H1 (cell line): Measurements from ENCODE around the gene INPP4B. TPM values are rescaled to one million over a fixed set of nuclear protein-coding genes. Genes with fewer than 3 reads are reported as not detected.

Experiments
- CTCF ChIA-PET: fragments of 300-600 bp; sonication (Branson Sonifier 250); formaldehyde crosslinking; loops from one replicate; lab custom pipeline; 2021; ENCODE audit not compliant: partially characterized antibody; lab: Charles Lee
- POLR2A ChIA-PET: fragments of 300-600 bp; sonication (Branson Sonifier 250); formaldehyde crosslinking; loops from one replicate; lab custom pipeline; 2021; ENCODE audit warnings: inconsistent platforms; ENCODE audit not compliant: partially characterized antibody; lab: Charles Lee
- DNase-seq, 2 experiments: peaks; one replicate each; pipeline versions ENCODE4 v3.0.0 to v3.0.0-alpha.2; 2010 to 2022; ENCODE audit warnings: low spot score in 2 of 2, low read depth in 1 of 2, mixed read lengths in 1 of 2
- FAIRE-seq: peaks from 2 replicates; lab custom pipeline; 2011; peaks lifted over from hg19 to GRCh38; lab: Jason Lieb, UNC
- H2AFZ ChIP-seq: 2 replicates; pipeline ENCODE4 v1.8.1; 2012; ENCODE audit warnings: low read length, inconsistent platforms
- H2AK5ac ChIP-seq: 2 replicates; pipeline ENCODE4 v1.6.1; 2013; ENCODE audit warnings: low read depth, low read length
- H2BK120ac ChIP-seq: replicated peaks from 2 replicates; pipeline ENCODE3; 2013; ENCODE audit warnings: low read depth, low read length, inconsistent platforms
- H2BK12ac ChIP-seq: 2 replicates; pipeline ENCODE4 v1.6.1; 2013; ENCODE audit warnings: low read depth, low read length
- H2BK15ac ChIP-seq: 2 replicates; pipeline ENCODE4 v1.6.1; 2013; ENCODE audit warnings: low read length
- H2BK20ac ChIP-seq: 2 replicates; pipeline ENCODE4 v1.6.1; 2013; ENCODE audit warnings: low read length
- H2BK5ac ChIP-seq: 2 replicates; pipeline ENCODE4 v1.6.1; 2013; ENCODE audit warnings: low read depth, low read length
- H3K14ac ChIP-seq: 2 replicates; pipeline ENCODE4 v1.6.1; 2013; ENCODE audit warnings: inconsistent platforms; ENCODE audit not compliant: insufficient read length
- H3K18ac ChIP-seq: 2 replicates; pipeline ENCODE4 v1.6.1; 2013; ENCODE audit warnings: low read length; ENCODE audit errors: extremely low read depth
- H3K23ac ChIP-seq: 2 replicates; pipeline ENCODE4 v1.6.1; 2013; ENCODE audit warnings: inconsistent platforms; ENCODE audit not compliant: insufficient read length
- H3K23me2 ChIP-seq: 2 replicates; pipeline ENCODE4 v1.6.1; 2013; ENCODE audit warnings: low read depth, low read length
- H3K27ac ChIP-seq: 2 replicates; pipeline ENCODE4 v1.6.1; 2011; ENCODE audit warnings: low read depth, low read length, inconsistent platforms
- H3K27me3 ChIP-seq, 4 experiments: replicated peaks in 1 of 4; 1 replicate in 1 of 4; 2 replicates in 3 of 4; pipeline versions ENCODE4 v1.6.1 to v1.8.1; 2011 to 2013; ENCODE audit warnings: low read length in 3 of 4, mild to moderate bottlenecking in 3 of 4, inconsistent platforms in 2 of 4, mixed read lengths in 2 of 4, moderate library complexity in 1 of 4; ENCODE audit not compliant: control insufficient read depth in 3 of 4, insufficient read depth in 3 of 4; ENCODE audit errors: extremely low read depth in 1 of 4
- H3K36me3 ChIP-seq, 4 experiments: 2 replicates each; pipeline versions ENCODE4 v1.6.1 to v1.8.1; 2011 to 2013; ENCODE audit warnings: mild to moderate bottlenecking in 4 of 4, low read length in 3 of 4, moderate library complexity in 2 of 4, control low read depth in 1 of 4, inconsistent platforms in 1 of 4; ENCODE audit not compliant: insufficient read depth in 4 of 4, control insufficient read depth in 2 of 4
- H3K4ac ChIP-seq: replicated peaks from 2 replicates; pipeline ENCODE3; 2013; ENCODE audit warnings: low read length, low read depth, mixed read lengths, inconsistent platforms; ENCODE audit not compliant: insufficient read length
- H3K4me1 ChIP-seq, 4 experiments: replicated peaks in 1 of 4; 1 replicate in 1 of 4; 2 replicates in 3 of 4; pipeline versions ENCODE4 v1.6.1 to v1.8.1; 2011 to 2013; ENCODE audit warnings: low read length in 3 of 4, inconsistent platforms in 2 of 4, mixed read lengths in 1 of 4; ENCODE audit not compliant: insufficient read depth in 4 of 4, control insufficient read depth in 3 of 4
- H3K4me2 ChIP-seq, 2 experiments: 2 replicates each; pipeline versions ENCODE4 v1.6.1 to v1.8.1; 2011 to 2013; ENCODE audit warnings: low read depth in 2 of 2, low read length in 2 of 2, control low read depth in 1 of 2, inconsistent platforms in 1 of 2, mild to moderate bottlenecking in 1 of 2; ENCODE audit not compliant: insufficient read depth in 1 of 2
- H3K4me3 ChIP-seq, 4 experiments: fragments of 200-600, 300-600 bp in 1 of 4; sonication (generic), shearing (Covaris generic), sonication (Bioruptor Twin) in 1 of 4; 2 replicates each; pipeline versions ENCODE4 v1.5.1 to v1.8.1; 2011 to 2016; ENCODE audit warnings: low read length in 4 of 4, low read depth in 3 of 4, control low read depth in 2 of 4, inconsistent platforms in 2 of 4, mild to moderate bottlenecking in 2 of 4, mixed read lengths in 1 of 4, moderate library complexity in 1 of 4; ENCODE audit not compliant: insufficient read depth in 2 of 4; ENCODE audit errors: extremely low read depth in 1 of 4
- H3K56ac ChIP-seq: replicated peaks from 2 replicates; pipeline ENCODE3; 2013; ENCODE audit warnings: low read depth, mild to moderate bottlenecking, mixed read lengths, low read length, inconsistent platforms; ENCODE audit not compliant: insufficient read length
- H3K79me1 ChIP-seq: 2 replicates; pipeline ENCODE4 v1.6.1; 2013; ENCODE audit warnings: low read depth, low read length, control low read depth
- H3K79me2 ChIP-seq, 2 experiments: 2 replicates each; pipeline versions ENCODE4 v1.6.1 to v1.8.1; 2012 to 2013; ENCODE audit warnings: low read length in 2 of 2, mild to moderate bottlenecking in 2 of 2, inconsistent platforms in 1 of 2; ENCODE audit not compliant: insufficient read depth in 2 of 2, control insufficient read depth in 1 of 2
- H3K9ac ChIP-seq, 4 experiments: replicated peaks in 1 of 4; 1 replicate in 1 of 4; 2 replicates in 3 of 4; pipeline versions ENCODE4 v1.6.1 to v1.8.1; 2011 to 2013; ENCODE audit warnings: low read depth in 3 of 4, low read length in 3 of 4, control low read depth in 2 of 4, mild to moderate bottlenecking in 2 of 4, moderate library complexity in 2 of 4, inconsistent platforms in 1 of 4; ENCODE audit errors: extremely low read depth in 1 of 4
- H3K9me3 ChIP-seq, 2 experiments: 2 replicates each; pipeline versions ENCODE4 v1.6.1 to v1.8.1; 2012 to 2013; ENCODE audit warnings: mild to moderate bottlenecking in 2 of 2, moderate library complexity in 2 of 2, control low read depth in 1 of 2, inconsistent platforms in 1 of 2, low read depth in 1 of 2, low read length in 1 of 2, mixed read lengths in 1 of 2; ENCODE audit not compliant: insufficient read depth in 2 of 2
- H4K20me1 ChIP-seq, 2 experiments: replicated peaks in 1 of 2; 2 replicates each; pipeline versions ENCODE3 to v1.8.1; 2011 to 2013; ENCODE audit warnings: inconsistent platforms in 2 of 2, low read length in 2 of 2, mild to moderate bottlenecking in 1 of 2; ENCODE audit not compliant: insufficient read depth in 2 of 2, control insufficient read depth in 1 of 2
- H4K5ac ChIP-seq: 2 replicates; pipeline ENCODE4 v1.6.1; 2013; ENCODE audit warnings: low read length, low read depth, mixed read lengths, inconsistent platforms; ENCODE audit not compliant: insufficient read length
- H4K8ac ChIP-seq: 2 replicates; pipeline ENCODE4 v1.8.0; 2013; ENCODE audit warnings: mild to moderate bottlenecking, moderate library complexity, low read length, inconsistent platforms; ENCODE audit not compliant: insufficient read depth; ENCODE audit errors: extremely low read depth
- H4K91ac ChIP-seq: replicated peaks from 2 replicates; pipeline ENCODE3; 2013; ENCODE audit warnings: low read length, mixed read lengths, inconsistent platforms; ENCODE audit not compliant: insufficient read length
- EP300 ChIP-seq, 2 experiments: IDR thresholded peaks; 1 replicate in 1 of 2; 2 replicates in 1 of 2; pipeline ENCODE4 v1.6.1; 2011 to 2012; ENCODE audit warnings: low read depth in 2 of 2, low read length in 2 of 2, mild to moderate bottlenecking in 2 of 2, borderline replicate concordance in 1 of 2, inconsistent platforms in 1 of 2, moderate library complexity in 1 of 2
- RNF2 ChIP-seq: fragments of 200-900, 300-1000 bp; sonication (generic); IDR thresholded peaks from 2 replicates; pipeline ENCODE4 v1.7.1; 2016; ENCODE audit warnings: borderline replicate concordance, low read depth, mild to moderate bottlenecking, antibody characterized with exemption, low read length; ENCODE audit not compliant: poor library complexity, severe bottlenecking; ENCODE audit errors: missing control alignments
- WGBS, 2 experiments: shearing (Covaris generic) in 1 of 2; methylation state at CpG; one replicate each; pipeline versions ENCODE4 v1.1.6 to v1.1.7; 2013 to 2015; ENCODE audit warnings: low lambda C conversion rate in 2 of 2, mixed read lengths in 2 of 2, inconsistent platforms in 1 of 2, low coverage in 1 of 2, missing lambda C conversion rate in 1 of 2; ENCODE audit not compliant: insufficient replicate concordance in 2 of 2, insufficient coverage in 1 of 2, insufficient read length in 1 of 2; ENCODE audit errors: extremely low coverage in 1 of 2, missing lambda C conversion rate in 1 of 2; 5-methylcytosine and 5-hydroxymethylcytosine counted together
- polyA plus RNA-seq, 7 experiments: library from polyadenylated mRNA; depleted of rRNA in 3 of 7; stranded (reverse) in 5 of 7; unstranded in 2 of 7; fragments of >200 nt in 5 of 7; fragments of 200-250 nt in 2 of 7; gene quantifications; 1 replicate in 5 of 7; 2 replicates in 1 of 7; 4 replicates in 1 of 7; pipeline versions ENCODE4 v1.2.1 to v1.2.3, GENCODE V29; 2011 to 2013; ENCODE audit warnings: missing spikeins in 2 of 7, mixed read lengths in 2 of 7
- total RNA-seq: library from RNA; stranded (reverse); fragmentation: NEBNext Ultra II Directional; extraction: Animal tissue kit (Norgen Biotek cat#: 25700); gene quantifications from 2 replicates; pipeline ENCODE4 v1.2.1, GENCODE V29; 2021

Gene INPP4B
- total and polyA plus RNA-seq, 2 of the 8 experiments (the other 6 are each of a cell fraction or from before 2014, with no cell fraction given), result 0.11 to 0.54 TPM

DNA sequence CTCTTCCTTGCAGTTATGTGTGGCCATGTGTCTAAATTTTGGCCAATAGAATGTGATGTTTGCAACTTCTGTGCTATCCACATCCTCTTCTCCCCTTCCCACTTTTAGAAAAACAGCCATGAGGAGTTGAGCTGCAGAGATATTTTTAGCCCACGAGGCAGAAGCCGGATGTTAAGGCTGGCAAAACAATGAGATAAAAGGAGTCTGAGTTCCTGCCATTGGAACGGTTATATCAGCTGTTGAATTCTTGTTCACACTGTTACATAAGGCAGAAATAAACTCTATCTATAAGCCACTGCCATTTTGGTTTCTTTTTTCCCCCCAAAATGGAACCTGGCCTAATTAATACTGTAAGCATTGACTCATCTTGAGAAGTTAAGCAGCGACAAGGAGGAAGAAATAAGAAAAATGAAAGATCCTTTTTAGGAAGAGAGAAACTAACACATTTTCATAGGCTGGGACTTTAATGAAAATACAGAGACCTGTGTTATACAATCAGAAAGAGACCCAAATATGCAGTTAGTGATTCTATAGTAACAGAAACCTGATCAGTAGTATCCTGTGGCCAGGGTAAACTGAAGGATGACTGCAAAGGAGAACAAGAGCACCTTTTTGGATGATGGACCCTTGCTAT is 200.5 kb downstream of the INPP4B start:
- FAIRE-seq (no peak), DNase-seq (no peak)
- Histone ChIP-seq H4K8ac (no peak overlapping the region), H3K4me3 (no peak overlapping the region), H3K23me2 (no peaks in the 10 kb centered on the region), H2BK120ac (no peak overlapping the region), H2AK5ac (no peak overlapping the region), H2BK12ac (no peak overlapping the region), H2BK5ac (no peak overlapping the region), H4K91ac (no peak overlapping the region), H3K4me2 (no peak overlapping the region), H2AFZ (no peak overlapping the region), H3K14ac (no peak overlapping the region), H4K5ac (no peak overlapping the region), H3K27ac (no peak overlapping the region), H3K23ac (no peak overlapping the region), H3K79me1 (no peaks in the 10 kb centered on the region), H4K20me1 (no peaks in the 10 kb centered on the region), H3K4me1 (no peaks in the 10 kb centered on the region), H3K9ac (no peak overlapping the region), H2BK15ac (no peak overlapping the region), H2BK20ac (no peak overlapping the region), H3K9me3 (peaks cover 3 to 6% of the 10 kb centered on the region in 2 experiments; a peak in 1 of 4 replicates), H3K18ac (no peak overlapping the region), H3K27me3 (no peaks in the 10 kb centered on the region), H3K79me2 (no peaks in the 10 kb centered on the region), H3K56ac (no peak overlapping the region), H3K36me3 (no peaks in the 10 kb centered on the region), H3K4ac (no peak overlapping the region)
- CTCF ChIA-PET, result no interaction called here
- WGBS, 2 experiments, result 94% methylated on average over 4 of the region's 4 CpGs; no CpG with 5 or more reads in 1 of the 2 experiments
- POLR2A ChIA-PET, result no interaction called here
- TF ChIP-seq EP300 (IDR thresholded peaks at IDR 0.05; ENCODE audit: borderline replicate concordance in 1 of 2, low read depth in 2 of 2, low read length in 2 of 2) (no peak), RNF2 (no peak)
